KMS-11 (cell line): ENCODE data around the gene SAMM50.

Source experiments
- H2AFZ ChIP-seq: fragments of 200-600 bp; sonication (generic); 2 replicates; pipeline ENCODE4 v1.6.1; 2016; ENCODE audit warnings: antibody characterized with exemption, mixed run types, low read depth
- H3K27ac ChIP-seq: fragments of 200-600 bp; sonication (generic); 2 replicates; pipeline ENCODE4 v1.6.1; 2016; ENCODE audit warnings: mild to moderate bottlenecking, mixed run types
- H3K27me3 ChIP-seq: fragments of 200-600 bp; sonication (generic); 2 replicates; pipeline ENCODE4 v1.6.1; 2017; ENCODE audit warnings: mild to moderate bottlenecking, low read depth, mixed run types, moderate library complexity; ENCODE audit not compliant: insufficient read depth
- H3K36me3 ChIP-seq: fragments of 200-600 bp; sonication (generic); 2 replicates; pipeline ENCODE4 v1.6.1; 2017; ENCODE audit warnings: mild to moderate bottlenecking, mixed run types; ENCODE audit not compliant: insufficient read depth
- H3K4me1 ChIP-seq: fragments of 200-600 bp; sonication (generic); 2 replicates; pipeline ENCODE4 v1.6.1; 2016; ENCODE audit warnings: mild to moderate bottlenecking, low read depth, mixed run types; ENCODE audit not compliant: poor library complexity, severe bottlenecking
- H3K4me2 ChIP-seq: fragments of 200-600 bp; sonication (generic); 2 replicates; pipeline ENCODE4 v1.7.0; 2016; ENCODE audit warnings: mild to moderate bottlenecking, mixed run types
- H3K4me3 ChIP-seq: fragments of 200-600 bp; sonication (generic); IDR thresholded peaks from 2 replicates; pipeline ENCODE4 v1.6.1; 2017; ENCODE audit warnings: low read depth, low read length, mixed read lengths; ENCODE audit not compliant: insufficient read depth
- H3K79me2 ChIP-seq: fragments of 200-600 bp; sonication (generic); 2 replicates; pipeline ENCODE4 v1.6.1; 2016; ENCODE audit warnings: low read depth, mixed run types; ENCODE audit not compliant: insufficient read depth
- H3K9ac ChIP-seq: fragments of 200-600 bp; sonication (generic); 2 replicates; pipeline ENCODE4 v1.6.1; 2016; ENCODE audit warnings: mild to moderate bottlenecking, mixed run types
- H4K20me1 ChIP-seq: fragments of 200-600 bp; sonication (generic); 2 replicates; pipeline ENCODE4 v1.6.1; 2016; ENCODE audit warnings: mild to moderate bottlenecking, mixed run types; ENCODE audit not compliant: insufficient read depth
- TF ChIP-seq, protein P1 (sequence below): fragments of 200-600 bp; sonication (generic); conservative IDR thresholded peaks from 2 replicates; pipeline ENCODE4 v1.6.1; 2017; ENCODE audit warnings: low read depth, mild to moderate bottlenecking, antibody characterized with exemption, low read length, moderate library complexity, mixed read lengths

The SAMM50 gene

DNA sequence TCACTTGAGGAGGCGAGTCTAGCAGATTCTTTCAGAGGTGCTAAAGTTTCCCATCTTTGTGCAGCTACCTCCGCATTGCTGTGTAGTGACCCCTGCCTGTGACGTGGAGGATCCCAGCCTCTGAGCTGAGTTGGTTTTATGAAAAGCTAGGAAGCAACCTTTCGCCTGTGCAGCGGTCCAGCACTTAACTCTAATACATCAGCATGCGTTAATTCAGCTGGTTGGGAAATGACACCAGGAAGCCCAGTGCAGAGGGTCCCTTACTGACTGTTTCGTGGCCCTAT lies 8.9 kb upstream of the SAMM50 start:
- Histone ChIP-seq H3K4me2 (no peak overlapping the region), H3K9ac (no peak overlapping the region)

DNA sequence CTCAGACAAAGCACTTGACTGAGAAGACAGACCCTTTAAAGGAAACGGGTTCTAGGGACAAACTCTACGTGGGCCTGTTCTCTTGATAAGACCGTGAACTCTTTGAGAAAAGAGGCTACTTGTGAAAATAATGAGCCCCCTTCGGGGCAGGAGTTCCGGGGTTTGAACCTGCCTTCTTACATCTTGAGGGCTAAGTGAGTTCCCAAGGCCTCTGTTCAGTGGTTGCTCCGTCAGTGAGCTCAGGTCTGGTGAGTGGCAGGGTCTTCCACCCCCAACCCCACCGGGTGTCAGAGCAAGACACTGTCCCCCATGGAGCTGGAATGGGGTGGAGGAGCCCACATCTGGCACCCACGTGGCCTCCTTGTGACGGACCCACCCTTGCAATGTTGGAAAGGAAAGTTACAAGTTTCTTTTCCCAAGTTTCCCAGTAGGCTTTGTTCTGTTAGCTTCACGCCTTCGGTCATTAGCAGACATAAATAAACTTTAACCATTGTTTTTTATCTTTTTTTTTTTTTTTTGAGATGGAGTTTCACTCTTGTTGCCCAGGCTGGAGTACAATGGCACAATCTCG lies 6.3 kb upstream of the SAMM50 start:
- H3K27me3 ChIP-seq, result no peaks in the 10 kb centered on the region; the same call in 1 of the 2 replicates
- TF ChIP-seq, protein P1, sequence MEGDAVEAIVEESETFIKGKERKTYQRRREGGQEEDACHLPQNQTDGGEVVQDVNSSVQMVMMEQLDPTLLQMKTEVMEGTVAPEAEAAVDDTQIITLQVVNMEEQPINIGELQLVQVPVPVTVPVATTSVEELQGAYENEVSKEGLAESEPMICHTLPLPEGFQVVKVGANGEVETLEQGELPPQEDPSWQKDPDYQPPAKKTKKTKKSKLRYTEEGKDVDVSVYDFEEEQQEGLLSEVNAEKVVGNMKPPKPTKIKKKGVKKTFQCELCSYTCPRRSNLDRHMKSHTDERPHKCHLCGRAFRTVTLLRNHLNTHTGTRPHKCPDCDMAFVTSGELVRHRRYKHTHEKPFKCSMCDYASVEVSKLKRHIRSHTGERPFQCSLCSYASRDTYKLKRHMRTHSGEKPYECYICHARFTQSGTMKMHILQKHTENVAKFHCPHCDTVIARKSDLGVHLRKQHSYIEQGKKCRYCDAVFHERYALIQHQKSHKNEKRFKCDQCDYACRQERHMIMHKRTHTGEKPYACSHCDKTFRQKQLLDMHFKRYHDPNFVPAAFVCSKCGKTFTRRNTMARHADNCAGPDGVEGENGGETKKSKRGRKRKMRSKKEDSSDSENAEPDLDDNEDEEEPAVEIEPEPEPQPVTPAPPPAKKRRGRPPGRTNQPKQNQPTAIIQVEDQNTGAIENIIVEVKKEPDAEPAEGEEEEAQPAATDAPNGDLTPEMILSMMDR, result no peak
- H3K79me2 ChIP-seq, result no peaks in the 10 kb centered on the region
- no peaks in the 10 kb centered on the region for H4K20me1 ChIP-seq
- no peak overlapping the region for H2AFZ ChIP-seq
- H3K36me3 ChIP-seq, result no peaks in the 10 kb centered on the region
- H3K4me1 ChIP-seq, result peaks cover 1% of the 10 kb centered on the region
- H3K4me2 ChIP-seq, result no peak overlapping the region
- no peak overlapping the region for H3K9ac ChIP-seq
- H3K4me3 ChIP-seq, result no peak overlapping the region
- no peak overlapping the region for H3K27ac ChIP-seq

More for the DNA sequence above, 8.9 kb upstream of the SAMM50 start:
- Histone ChIP-seq H3K36me3 (no peaks in the 10 kb centered on the region), H3K27me3 (peaks cover 9% of the 10 kb centered on the region; the same call in 1 of the 2 replicates), H3K4me3 (no peak overlapping the region), H3K27ac (no peak overlapping the region), H2AFZ (no peak overlapping the region), H4K20me1 (no peaks in the 10 kb centered on the region), H3K4me1 (no peaks in the 10 kb centered on the region), H3K79me2 (no peaks in the 10 kb centered on the region)
- TF ChIP-seq, protein P1, result 0 out of 2 replicates have a peak, but pooled peaks have one; percentile 12

DNA sequence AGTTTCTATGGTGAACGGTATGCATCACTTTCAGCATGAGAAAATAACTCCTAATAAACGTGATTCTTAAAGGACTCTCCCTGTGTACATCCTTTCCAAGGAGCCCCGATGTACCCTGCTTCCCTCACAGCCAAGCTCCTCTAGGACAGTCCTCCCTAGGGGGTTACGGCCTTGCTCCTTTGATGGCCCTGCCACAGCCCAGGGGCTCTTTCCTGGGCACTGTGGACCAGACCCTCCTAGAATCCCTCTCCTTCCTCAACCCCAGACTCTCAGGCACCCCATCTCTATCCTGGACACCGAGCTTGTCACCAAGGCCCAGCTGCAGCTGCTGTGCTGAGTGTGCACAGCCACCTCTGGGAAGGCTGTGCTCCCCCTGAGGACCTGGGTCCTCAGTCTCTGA lies 3.9 kb upstream of the SAMM50 start:
- Histone ChIP-seq H3K4me3 (no peak overlapping the region), H3K79me2 (peaks cover 2% of the 10 kb centered on the region; the same call in 1 of the 2 replicates), H3K4me2 (no peak overlapping the region), H3K27ac (no peak overlapping the region), H3K27me3 (no peaks in the 10 kb centered on the region; the same call in 1 of the 2 replicates), H3K9ac (no peak overlapping the region), H3K36me3 (no peaks in the 10 kb centered on the region), H3K4me1 (peaks cover 9% of the 10 kb centered on the region), H4K20me1 (no peaks in the 10 kb centered on the region), H2AFZ (no peak overlapping the region)
- TF ChIP-seq, protein P1, result no peak

GRCh38 chr22:43951966-43952365 lies 3.3 kb upstream of the SAMM50 start:
- H3K79me2 ChIP-seq, result peaks cover 7% of the 10 kb centered on the region; the same call in 1 of the 2 replicates
- no peak overlapping the region for H3K27ac ChIP-seq
- H3K4me1 ChIP-seq, result peaks cover 9% of the 10 kb centered on the region
- H2AFZ ChIP-seq, result no peak overlapping the region
- no peak overlapping the region for H3K4me2 ChIP-seq
- no peaks in the 10 kb centered on the region for H4K20me1 ChIP-seq
- H3K36me3 ChIP-seq, result no peaks in the 10 kb centered on the region
- H3K9ac ChIP-seq, result no peak overlapping the region
- H3K4me3 ChIP-seq, result no peak overlapping the region
- no peaks in the 10 kb centered on the region; the same call in 1 of the 2 replicates for H3K27me3 ChIP-seq
- TF ChIP-seq, protein P1, result no peak
